ENCODE measurements around the gene SYT15B.
"Not testable (repeated sequence)": the region's sequence is repeated elsewhere in the genome, so short reads cannot be mapped to it uniquely, and the experiment has no call there.

DNA sequence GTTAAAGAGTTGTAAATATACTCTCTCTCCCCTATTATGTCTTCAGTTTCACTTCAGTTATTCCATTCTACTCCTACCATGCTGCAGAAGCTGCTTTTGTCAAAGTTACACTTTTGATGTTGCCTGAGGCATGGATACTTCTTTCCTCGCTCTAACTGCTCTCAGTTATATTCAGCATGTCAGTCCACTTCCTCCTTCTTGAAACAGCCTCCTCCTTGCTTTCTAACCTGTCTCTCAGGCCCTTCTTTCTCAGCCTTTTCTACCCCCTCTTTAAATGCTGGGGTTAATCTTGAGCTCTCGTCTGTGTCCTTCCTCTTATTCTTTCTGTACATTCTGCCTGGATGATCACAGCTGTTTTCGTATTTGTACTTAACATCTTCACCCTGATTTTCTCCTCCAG is 40.0 kb downstream of the SYT15B start:
- not testable (repeated sequence) for TF ChIP-seq SUZ12 (IDR thresholded peaks at IDR 0.05; ENCODE audit: extremely low read depth, insufficient read depth, insufficient read length); YY1 (IDR thresholded peaks at IDR 0.05; ENCODE audit: insufficient read depth, insufficient read length); ZNF274 (IDR thresholded peaks at IDR 0.05; ENCODE audit: low read depth, low read length)
